NCI-H748 (cell line): ENCODE results near the gene ABCC3.

Experiments
- DNase-seq: peaks from one replicate; lab custom pipeline; 2025; ENCODE audit not compliant: unreplicated experiment; lab: John Stamatoyannopoulos, UW

The ABCC3 gene

GRCh38 chr17:50603340-50603739 is 31.3 kb upstream of the ABCC3 start:
- DNase-seq = peak; percentile 66

GRCh38 chr17:50604513-50604912 is 30.2 kb upstream of the ABCC3 start:
- no peak for DNase-seq

- DNase-seq = no peak
These were observed 29.3 kb upstream of the ABCC3 start for GRCh38 chr17:50605429-50605828.

- DNase-seq = no peak
These were observed 27.0 kb upstream of the ABCC3 start for GRCh38 chr17:50607522-50608175.

- peak; percentile 77 for DNase-seq
These were observed 25.8 kb upstream of the ABCC3 start for GRCh38 chr17:50608700-50609379.

GRCh38 chr17:50609380-50610074 is 25.2 kb upstream of the ABCC3 start:
- no peak for DNase-seq

GRCh38 chr17:50611634-50612033 is 23.0 kb upstream of the ABCC3 start:
- DNase-seq = no peak

GRCh38 chr17:50612281-50612680 is 22.4 kb upstream of the ABCC3 start:
- no peak for DNase-seq

GRCh38 chr17:50613007-50613992 is 21.4 kb upstream of the ABCC3 start:
- no peak for DNase-seq

- no peak for DNase-seq
These were observed 20.1 kb upstream of the ABCC3 start for GRCh38 chr17:50614471-50615051.

- no peak for DNase-seq
These were observed 18.9 kb upstream of the ABCC3 start for GRCh38 chr17:50615828-50616227.

- DNase-seq = no peak
These were observed 16.4 kb upstream of the ABCC3 start for GRCh38 chr17:50618300-50618699.

GRCh38 chr17:50618941-50619340 is 15.7 kb upstream of the ABCC3 start:
- DNase-seq = no peak

- DNase-seq = no peak
These were observed 15.2 kb upstream of the ABCC3 start for GRCh38 chr17:50619489-50619888.

GRCh38 chr17:50620237-50620636 is 14.4 kb upstream of the ABCC3 start:
- no peak for DNase-seq

GRCh38 chr17:50620858-50621257 is 13.8 kb upstream of the ABCC3 start:
- no peak for DNase-seq

GRCh38 chr17:50621574-50622031 is 13.1 kb upstream of the ABCC3 start:
- no peak for DNase-seq

GRCh38 chr17:50624321-50624934 is 10.3 kb upstream of the ABCC3 start:
- DNase-seq = no peak

- no peak for DNase-seq
These were observed 9.4 kb upstream of the ABCC3 start for GRCh38 chr17:50625032-50625871.
